ENCODE results near the gene PLEKHN1. TPM values are rescaled to one million over a fixed set of nuclear protein-coding genes. Genes with fewer than 3 reads are reported as not detected.

PLEKHN1 gene
- total RNA-seq (1 to 10 TPM; 2.7 to 3.5 TPM), polyA plus RNA-seq (0.49 TPM)

- Histone ChIP-seq H3K4me3 (ENCODE audit: low read length) (peak within 1 kb of the TSS; percentile 71), H3K36me3 (ENCODE audit: insufficient read depth, low read length) (no peaks in the 10 kb centered on the region), H3K4me1 (ENCODE audit: insufficient read depth, low read length) (peaks cover 12% of the 10 kb centered on the region), H3K27me3 (ENCODE audit: insufficient read depth, low read length, poor library complexity, severe bottlenecking) (no peaks in the 10 kb centered on the region), H3K27ac (ENCODE audit: low read depth, low read length) (peak within 1 kb of the TSS; percentile 51), H3K9me3 (ENCODE audit: low read length) (no peaks in the 10 kb centered on the region)
- Mint-ChIP-seq H3K27ac (peak within 1 kb of the TSS in 5 of 8 donors; percentile 35 to 78 (median 68)), H3K9me3 (no peaks in the 10 kb centered on the region), H3K36me3 (peaks cover 0 to 12% (median 0%) of the 10 kb centered on the region in 3 donors), H3K4me3 (peak within 1 kb of the TSS; percentile 73 to 89 (median 81)), H3K27me3 (peaks cover 3 to 4% of the 10 kb centered on the region in 2 donors), H3K4me1 (peaks cover 0 to 22% (median 3%) of the 10 kb centered on the region in 3 donors)
- POLR2A ChIA-PET, result no interaction called here
- CTCF ChIA-PET, result interaction anchor here (1.1 to 1.3 kb wide), 5 partner anchors 10 to 98 kb away, joined by 3 to 5 read pairs (median 4); no protein-coding TSS in a partner anchor
- no peak for DNase-seq
Measured at GRCh38 chr1:966135-966703, at the start of gene PLEKHN1. Gene PLEKHN1, plus strand, starts transcription at chr1:966482. Its CDS starts 50 bp downstream, at chr1:966532.

- Mint-ChIP-seq H3K36me3 (no peaks in the 10 kb centered on the region), H3K4me1 (peaks cover 7 to 12% (median 10%) of the 10 kb centered on the region in 3 donors), H3K27me3 (peaks cover 8 to 49% of the 10 kb centered on the region in 2 donors), H3K27ac (no peak overlapping the region), H3K9me3 (peaks cover 0 to 2% (median 0%) of the 10 kb centered on the region in 5 donors), H3K4me3 (no peak overlapping the region)
- DNase-seq, result peak in 1 of 5 donors; percentile 23
- Histone ChIP-seq H3K27me3 (ENCODE audit: insufficient read depth, low read length, poor library complexity, severe bottlenecking) (peaks cover 22% of the 10 kb centered on the region), H3K27ac (ENCODE audit: low read depth, low read length) (no peak overlapping the region), H3K4me3 (ENCODE audit: low read length) (no peak overlapping the region), H3K9me3 (ENCODE audit: low read length) (no peaks in the 10 kb centered on the region), H3K4me1 (ENCODE audit: insufficient read depth, low read length) (peaks cover 15% of the 10 kb centered on the region), H3K36me3 (ENCODE audit: insufficient read depth, low read length) (no peaks in the 10 kb centered on the region)
- ChIA-PET CTCF (interaction anchor here (1.8 kb wide), 1 partner anchor 12 kb away, joined by 4 read pairs; no protein-coding TSS in a partner anchor), POLR2A (no interaction called here)
Measured at GRCh38 chr1:917076-917459, 49.2 kb upstream of the PLEKHN1 start.

GRCh38 chr1:917466-918091 is 48.7 kb upstream of the PLEKHN1 start:
- H3K4me1 ChIP-seq (ENCODE audit: insufficient read depth, low read length), result peaks cover 15% of the 10 kb centered on the region
- Mint-ChIP-seq H3K36me3 (no peaks in the 10 kb centered on the region), H3K27ac (no peak overlapping the region), H3K9me3 (peaks cover 0 to 2% (median 0%) of the 10 kb centered on the region in 5 donors), H3K4me3 (no peak overlapping the region), H3K27me3 (peaks cover 8 to 51% of the 10 kb centered on the region in 2 donors), H3K4me1 (peaks cover 7 to 14% (median 10%) of the 10 kb centered on the region in 3 donors)
- no peak overlapping the region for H3K27ac ChIP-seq (ENCODE audit: low read depth, low read length)
- peak in 1 of 5 donors; percentile 28 for DNase-seq
- CTCF ChIA-PET, result interaction anchor here (1.8 kb wide), 1 partner anchor 13 kb away, joined by 4 read pairs; no protein-coding TSS in a partner anchor
- H3K9me3 ChIP-seq (ENCODE audit: low read length), result no peaks in the 10 kb centered on the region
- H3K4me3 ChIP-seq (ENCODE audit: low read length), result no peak overlapping the region
- H3K27me3 ChIP-seq (ENCODE audit: insufficient read depth, low read length, poor library complexity, severe bottlenecking), result peaks cover 26% of the 10 kb centered on the region
- POLR2A ChIA-PET, result no interaction called here
- H3K36me3 ChIP-seq (ENCODE audit: insufficient read depth, low read length), result no peaks in the 10 kb centered on the region

GRCh38 chr1:918353-918752 is 47.9 kb upstream of the PLEKHN1 start:
- POLR2A ChIA-PET, result no interaction called here
- CTCF ChIA-PET, result no interaction called here
- no peak overlapping the region for H3K4me3 Mint-ChIP-seq
- peaks cover 12 to 52% of the 10 kb centered on the region in 2 donors for H3K27me3 Mint-ChIP-seq
- H3K4me1 Mint-ChIP-seq, result peaks cover 10 to 20% (median 14%) of the 10 kb centered on the region in 3 donors
- Histone ChIP-seq H3K27ac (ENCODE audit: low read depth, low read length) (no peak overlapping the region), H3K4me3 (ENCODE audit: low read length) (no peak overlapping the region), H3K36me3 (ENCODE audit: insufficient read depth, low read length) (no peaks in the 10 kb centered on the region), H3K4me1 (ENCODE audit: insufficient read depth, low read length) (peaks cover 22% of the 10 kb centered on the region), H3K27me3 (ENCODE audit: insufficient read depth, low read length, poor library complexity, severe bottlenecking) (peaks cover 34% of the 10 kb centered on the region), H3K9me3 (ENCODE audit: low read length) (no peaks in the 10 kb centered on the region)
- DNase-seq, result no peak
- H3K36me3 Mint-ChIP-seq, result no peaks in the 10 kb centered on the region
- H3K27ac Mint-ChIP-seq, result peak overlapping the region in 1 of 8 donors; percentile 38
- H3K9me3 Mint-ChIP-seq, result peaks cover 0 to 2% (median 0%) of the 10 kb centered on the region in 5 donors

- POLR2A ChIA-PET, result no interaction called here
- Histone ChIP-seq H3K36me3 (ENCODE audit: insufficient read depth, low read length) (no peaks in the 10 kb centered on the region), H3K27ac (ENCODE audit: low read depth, low read length) (no peak overlapping the region), H3K9me3 (ENCODE audit: low read length) (no peaks in the 10 kb centered on the region), H3K27me3 (ENCODE audit: insufficient read depth, low read length, poor library complexity, severe bottlenecking) (peaks cover 35% of the 10 kb centered on the region), H3K4me1 (ENCODE audit: insufficient read depth, low read length) (peaks cover 25% of the 10 kb centered on the region), H3K4me3 (ENCODE audit: low read length) (no peak overlapping the region)
- no peak overlapping the region for H3K27ac Mint-ChIP-seq
- no peak overlapping the region for H3K4me3 Mint-ChIP-seq
- peaks cover 11 to 22% (median 16%) of the 10 kb centered on the region in 3 donors for H3K4me1 Mint-ChIP-seq
- H3K36me3 Mint-ChIP-seq, result no peaks in the 10 kb centered on the region
- CTCF ChIA-PET, result no interaction called here
- no peak for DNase-seq
- peaks cover 14 to 54% of the 10 kb centered on the region in 2 donors for H3K27me3 Mint-ChIP-seq
- peaks cover 0 to 2% (median 0%) of the 10 kb centered on the region in 5 donors for H3K9me3 Mint-ChIP-seq
Measured at GRCh38 chr1:918843-919242, 47.4 kb upstream of the PLEKHN1 start.

- H3K4me1 Mint-ChIP-seq, result peaks cover 11 to 22% (median 16%) of the 10 kb centered on the region in 3 donors
- no peak overlapping the region for H3K27ac Mint-ChIP-seq
- H3K36me3 ChIP-seq (ENCODE audit: insufficient read depth, low read length), result no peaks in the 10 kb centered on the region
- H3K4me3 Mint-ChIP-seq, result no peak overlapping the region
- no peaks in the 10 kb centered on the region for H3K9me3 ChIP-seq (ENCODE audit: low read length)
- H3K4me1 ChIP-seq (ENCODE audit: insufficient read depth, low read length), result peaks cover 25% of the 10 kb centered on the region
- ChIA-PET POLR2A (no interaction called here), CTCF (no interaction called here)
- no peaks in the 10 kb centered on the region for H3K36me3 Mint-ChIP-seq
- H3K9me3 Mint-ChIP-seq, result peaks cover 0 to 2% (median 0%) of the 10 kb centered on the region in 5 donors
- no peak overlapping the region for H3K27ac ChIP-seq (ENCODE audit: low read depth, low read length)
- no peak overlapping the region for H3K4me3 ChIP-seq (ENCODE audit: low read length)
- peaks cover 14 to 54% of the 10 kb centered on the region in 2 donors for H3K27me3 Mint-ChIP-seq
- peaks cover 35% of the 10 kb centered on the region for H3K27me3 ChIP-seq (ENCODE audit: insufficient read depth, low read length, poor library complexity, severe bottlenecking)
- no peak for DNase-seq
Measured at GRCh38 chr1:919271-919872, 46.9 kb upstream of the PLEKHN1 start.

GRCh38 chr1:920010-920409 is 46.3 kb upstream of the PLEKHN1 start:
- H3K27ac ChIP-seq (ENCODE audit: low read depth, low read length), result no peak overlapping the region
- H3K27ac Mint-ChIP-seq, result no peak overlapping the region
- H3K36me3 Mint-ChIP-seq, result no peaks in the 10 kb centered on the region
- no peaks in the 10 kb centered on the region for H3K36me3 ChIP-seq (ENCODE audit: insufficient read depth, low read length)
- H3K4me3 Mint-ChIP-seq, result no peak overlapping the region
- peaks cover 35% of the 10 kb centered on the region for H3K27me3 ChIP-seq (ENCODE audit: insufficient read depth, low read length, poor library complexity, severe bottlenecking)
- ChIA-PET POLR2A (no interaction called here), CTCF (no interaction called here)
- peaks cover 0 to 1% (median 0%) of the 10 kb centered on the region in 5 donors for H3K9me3 Mint-ChIP-seq
- peaks cover 14 to 54% of the 10 kb centered on the region in 2 donors for H3K27me3 Mint-ChIP-seq
- H3K4me3 ChIP-seq (ENCODE audit: low read length), result no peak overlapping the region
- H3K9me3 ChIP-seq (ENCODE audit: low read length), result no peaks in the 10 kb centered on the region
- DNase-seq, result no peak
- peaks cover 25% of the 10 kb centered on the region for H3K4me1 ChIP-seq (ENCODE audit: insufficient read depth, low read length)
- peaks cover 11 to 22% (median 16%) of the 10 kb centered on the region in 3 donors for H3K4me1 Mint-ChIP-seq

GRCh38 chr1:920521-920920 is 45.8 kb upstream of the PLEKHN1 start:
- peaks cover 11 to 22% (median 16%) of the 10 kb centered on the region in 3 donors for H3K4me1 Mint-ChIP-seq
- POLR2A ChIA-PET, result no interaction called here
- H3K9me3 Mint-ChIP-seq, result no peaks in the 10 kb centered on the region
- Histone ChIP-seq H3K27ac (ENCODE audit: low read depth, low read length) (no peak overlapping the region), H3K4me1 (ENCODE audit: insufficient read depth, low read length) (peaks cover 25% of the 10 kb centered on the region), H3K27me3 (ENCODE audit: insufficient read depth, low read length, poor library complexity, severe bottlenecking) (peaks cover 36% of the 10 kb centered on the region), H3K36me3 (ENCODE audit: insufficient read depth, low read length) (no peaks in the 10 kb centered on the region), H3K4me3 (ENCODE audit: low read length) (no peak overlapping the region), H3K9me3 (ENCODE audit: low read length) (no peaks in the 10 kb centered on the region)
- peaks cover 12 to 54% of the 10 kb centered on the region in 2 donors for H3K27me3 Mint-ChIP-seq
- CTCF ChIA-PET, result no interaction called here
- no peaks in the 10 kb centered on the region for H3K36me3 Mint-ChIP-seq
- H3K4me3 Mint-ChIP-seq, result peak overlapping the region in 4 of 7 donors; percentile 15 to 48 (median 44)
- H3K27ac Mint-ChIP-seq, result peak overlapping the region in 1 of 8 donors; percentile 65
- DNase-seq, result no peak

Measured in CD8-positive, alpha-beta memory T cell (primary cell).